ENCODE data around the gene RNF14.
A peak's percentile ranks its signal among the peaks of the same experiment; 100 is the strongest.

DNA sequence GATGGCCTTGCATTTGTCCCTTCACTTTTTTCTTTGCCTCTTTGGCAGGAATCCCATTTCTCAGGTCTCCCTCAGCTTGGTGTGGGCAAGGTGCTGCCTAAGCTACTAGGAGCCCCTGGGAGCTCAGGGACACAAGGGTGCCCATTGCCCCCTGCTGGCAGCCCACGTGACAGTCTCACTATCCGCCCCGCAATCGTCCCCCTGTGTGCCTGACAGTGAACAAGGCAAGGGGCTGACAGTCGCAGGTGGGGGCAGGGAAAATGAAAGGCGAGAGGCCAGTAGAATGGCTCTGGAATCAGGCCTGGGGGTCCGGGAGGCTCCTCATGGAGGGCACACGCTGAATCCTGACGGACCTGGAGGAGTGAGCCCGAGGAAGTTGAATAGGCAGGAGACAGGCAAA is 8.9 kb upstream of the RNF14 start:
- TF ChIP-seq RXRA (IDR thresholded peaks at IDR 0.05): no peak
- no peak for TF ChIP-seq CTCF (IDR thresholded peaks at IDR 0.05; ENCODE audit: low read depth, low read length, missing input control)
- TF ChIP-seq MAX (IDR thresholded peaks at IDR 0.05): no peak
- TF ChIP-seq RAD21 (IDR thresholded peaks at IDR 0.05): peak in 1 of 2 donors; percentile 50
- TF ChIP-seq TAF1 (conservative IDR thresholded peaks at IDR 0.05): no peak
- no peak for TF ChIP-seq EGR1 (IDR thresholded peaks at IDR 0.05; ENCODE audit: low read depth in 2 of 2)
- TF ChIP-seq JUND (IDR thresholded peaks at IDR 0.05): no peak
- TF ChIP-seq GABPA (IDR thresholded peaks at IDR 0.05 in 1 of 2, conservative IDR thresholded peaks at IDR 0.05 in 1 of 2): no peak
- TF ChIP-seq YY1 (IDR thresholded peaks at IDR 0.05): no peak

Data from liver (tissue), 3 donors.